Upper lobe of left lung (tissue), 4 donors: ENCODE results near the gene PUSL1.

Source experiments
- POLR2A ChIP-seq, 4 donors: fragments of 450-650 bp; IDR thresholded peaks; one replicate each; pipeline ENCODE4 v1.5.1; 2016 to 2017; ENCODE audit warnings: antibody characterized with exemption in 4 of 4, mild to moderate bottlenecking in 2 of 4
- POLR2AphosphoS5 ChIP-seq, 2 donors: sonication (generic); formaldehyde crosslinking; IDR thresholded peaks; one replicate each; pipeline ENCODE4 v1.5.1; 2017; ENCODE audit warnings: antibody characterized with exemption in 2 of 2
- TF ChIP-seq, protein P1 (sequence below), 6 experiments: fragments of 450-650 bp in 4 of 6; fragments of 200-600 bp in 2 of 6; sonication (generic) in 2 of 6; IDR thresholded peaks; one replicate each; pipeline ENCODE4 v1.5.1; 2016 to 2019; ENCODE audit warnings: antibody characterized with exemption in 6 of 6

- TF ChIP-seq, protein P1, sequence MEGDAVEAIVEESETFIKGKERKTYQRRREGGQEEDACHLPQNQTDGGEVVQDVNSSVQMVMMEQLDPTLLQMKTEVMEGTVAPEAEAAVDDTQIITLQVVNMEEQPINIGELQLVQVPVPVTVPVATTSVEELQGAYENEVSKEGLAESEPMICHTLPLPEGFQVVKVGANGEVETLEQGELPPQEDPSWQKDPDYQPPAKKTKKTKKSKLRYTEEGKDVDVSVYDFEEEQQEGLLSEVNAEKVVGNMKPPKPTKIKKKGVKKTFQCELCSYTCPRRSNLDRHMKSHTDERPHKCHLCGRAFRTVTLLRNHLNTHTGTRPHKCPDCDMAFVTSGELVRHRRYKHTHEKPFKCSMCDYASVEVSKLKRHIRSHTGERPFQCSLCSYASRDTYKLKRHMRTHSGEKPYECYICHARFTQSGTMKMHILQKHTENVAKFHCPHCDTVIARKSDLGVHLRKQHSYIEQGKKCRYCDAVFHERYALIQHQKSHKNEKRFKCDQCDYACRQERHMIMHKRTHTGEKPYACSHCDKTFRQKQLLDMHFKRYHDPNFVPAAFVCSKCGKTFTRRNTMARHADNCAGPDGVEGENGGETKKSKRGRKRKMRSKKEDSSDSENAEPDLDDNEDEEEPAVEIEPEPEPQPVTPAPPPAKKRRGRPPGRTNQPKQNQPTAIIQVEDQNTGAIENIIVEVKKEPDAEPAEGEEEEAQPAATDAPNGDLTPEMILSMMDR (IDR thresholded peaks at IDR 0.05) = no peak
- TF ChIP-seq POLR2A (IDR thresholded peaks at IDR 0.05) = no peak
- no peak for TF ChIP-seq POLR2AphosphoS5 (IDR thresholded peaks at IDR 0.05)
Observed at GRCh38 chr1:1310476-1311053, 2.2 kb downstream of the PUSL1 start.
